PFSK-1 (cell line): ENCODE measurements around the gene TMPRSS9.

Experiments
- FOXP2 ChIP-seq: optimal IDR thresholded peaks from 2 replicates; pipeline ENCODE3; 2011; ENCODE audit warnings: borderline replicate concordance, control low read depth, inconsistent platforms; ENCODE audit not compliant: insufficient read depth; ENCODE audit errors: extremely low read length, extremely low read depth
- POLR2AphosphoS5 ChIP-seq: IDR thresholded peaks from 2 replicates; pipeline ENCODE4 v1.6.1; 2012; ENCODE audit warnings: low read depth, mild to moderate bottlenecking, control low read depth, low read length, moderate library complexity
- SIN3A ChIP-seq: IDR thresholded peaks from 2 replicates; pipeline ENCODE4 v1.6.1; 2012; ENCODE audit warnings: mild to moderate bottlenecking, low read length, moderate library complexity, borderline replicate concordance; ENCODE audit not compliant: insufficient read depth
- TAF1 ChIP-seq: IDR thresholded peaks from 2 replicates; pipeline ENCODE4 v1.6.1; 2012; ENCODE audit warnings: low read length, control low read depth, borderline replicate concordance; ENCODE audit not compliant: insufficient read depth
- TF ChIP-seq, protein P1 (sequence below), 2 experiments: IDR thresholded peaks; 2 replicates each; pipeline versions ENCODE4 v1.6.1 to v1.8.0; 2011 to 2012; ENCODE audit warnings: low read depth in 2 of 2, low read length in 2 of 2, control low read depth in 1 of 2, inconsistent platforms in 1 of 2, mild to moderate bottlenecking in 1 of 2, moderate library complexity in 1 of 2; ENCODE audit not compliant: insufficient read depth in 1 of 2

Gene TMPRSS9

DNA sequence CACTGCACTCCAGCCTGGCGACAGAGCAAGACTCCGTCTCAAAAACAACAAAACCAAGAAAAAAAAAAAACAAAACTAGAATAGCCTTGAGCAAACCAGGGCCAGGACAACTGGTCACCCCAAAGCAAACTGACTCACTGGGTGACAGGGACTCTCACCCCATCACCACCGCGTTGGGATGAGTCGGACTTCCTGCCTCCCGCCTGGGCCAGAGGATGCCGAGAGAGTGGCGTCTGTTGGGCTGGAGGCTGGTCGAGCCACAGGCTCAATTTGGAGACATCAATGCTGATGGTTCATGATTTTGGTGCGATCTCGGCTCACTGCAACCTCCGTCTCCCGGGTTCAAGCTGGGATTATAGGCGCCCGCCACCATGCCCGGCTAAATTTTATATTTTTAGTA lies 11.6 kb downstream of the TMPRSS9 start:
- TF ChIP-seq, protein P1, sequence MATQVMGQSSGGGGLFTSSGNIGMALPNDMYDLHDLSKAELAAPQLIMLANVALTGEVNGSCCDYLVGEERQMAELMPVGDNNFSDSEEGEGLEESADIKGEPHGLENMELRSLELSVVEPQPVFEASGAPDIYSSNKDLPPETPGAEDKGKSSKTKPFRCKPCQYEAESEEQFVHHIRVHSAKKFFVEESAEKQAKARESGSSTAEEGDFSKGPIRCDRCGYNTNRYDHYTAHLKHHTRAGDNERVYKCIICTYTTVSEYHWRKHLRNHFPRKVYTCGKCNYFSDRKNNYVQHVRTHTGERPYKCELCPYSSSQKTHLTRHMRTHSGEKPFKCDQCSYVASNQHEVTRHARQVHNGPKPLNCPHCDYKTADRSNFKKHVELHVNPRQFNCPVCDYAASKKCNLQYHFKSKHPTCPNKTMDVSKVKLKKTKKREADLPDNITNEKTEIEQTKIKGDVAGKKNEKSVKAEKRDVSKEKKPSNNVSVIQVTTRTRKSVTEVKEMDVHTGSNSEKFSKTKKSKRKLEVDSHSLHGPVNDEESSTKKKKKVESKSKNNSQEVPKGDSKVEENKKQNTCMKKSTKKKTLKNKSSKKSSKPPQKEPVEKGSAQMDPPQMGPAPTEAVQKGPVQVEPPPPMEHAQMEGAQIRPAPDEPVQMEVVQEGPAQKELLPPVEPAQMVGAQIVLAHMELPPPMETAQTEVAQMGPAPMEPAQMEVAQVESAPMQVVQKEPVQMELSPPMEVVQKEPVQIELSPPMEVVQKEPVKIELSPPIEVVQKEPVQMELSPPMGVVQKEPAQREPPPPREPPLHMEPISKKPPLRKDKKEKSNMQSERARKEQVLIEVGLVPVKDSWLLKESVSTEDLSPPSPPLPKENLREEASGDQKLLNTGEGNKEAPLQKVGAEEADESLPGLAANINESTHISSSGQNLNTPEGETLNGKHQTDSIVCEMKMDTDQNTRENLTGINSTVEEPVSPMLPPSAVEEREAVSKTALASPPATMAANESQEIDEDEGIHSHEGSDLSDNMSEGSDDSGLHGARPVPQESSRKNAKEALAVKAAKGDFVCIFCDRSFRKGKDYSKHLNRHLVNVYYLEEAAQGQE (IDR thresholded peaks at IDR 0.05; ENCODE audit: insufficient read depth in 1 of 2, low read depth in 2 of 2, low read length in 2 of 2): no peak
- no peak for TF ChIP-seq SIN3A
- no peak for TF ChIP-seq TAF1
- no peak for TF ChIP-seq POLR2AphosphoS5
- TF ChIP-seq FOXP2: no peak

DNA sequence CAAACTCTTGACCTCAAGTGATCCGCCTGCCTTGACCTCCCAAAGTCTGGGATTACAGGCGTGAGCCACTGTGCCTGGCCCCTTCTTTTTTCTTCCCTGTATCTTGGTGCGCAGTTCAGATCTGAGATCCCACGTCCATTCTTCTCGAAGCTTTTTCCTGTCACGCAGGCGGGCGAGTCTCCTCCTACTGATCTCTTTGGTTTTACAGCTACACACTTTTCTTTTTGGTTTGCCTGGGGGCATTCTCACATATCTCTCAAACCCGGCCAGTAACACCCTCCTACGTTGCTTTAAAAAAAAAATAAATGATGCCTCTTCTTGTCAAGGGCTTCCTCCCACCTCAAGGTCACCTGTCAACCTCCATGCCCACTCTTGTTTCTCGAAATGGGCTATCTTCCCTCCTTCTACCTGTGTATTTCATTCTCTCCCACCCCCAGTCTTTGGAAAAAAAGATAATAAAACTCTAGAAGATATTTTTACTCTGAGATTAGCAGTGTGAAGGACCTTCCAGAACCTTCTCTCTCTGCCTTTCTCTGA lies 12.1 kb downstream of the TMPRSS9 start:
- TF ChIP-seq POLR2AphosphoS5: no peak
- TF ChIP-seq FOXP2: no peak
- TF ChIP-seq, protein P1 (IDR thresholded peaks at IDR 0.05; ENCODE audit: insufficient read depth in 1 of 2, low read depth in 2 of 2, low read length in 2 of 2): no peak
- no peak for TF ChIP-seq TAF1
- TF ChIP-seq SIN3A: no peak

DNA sequence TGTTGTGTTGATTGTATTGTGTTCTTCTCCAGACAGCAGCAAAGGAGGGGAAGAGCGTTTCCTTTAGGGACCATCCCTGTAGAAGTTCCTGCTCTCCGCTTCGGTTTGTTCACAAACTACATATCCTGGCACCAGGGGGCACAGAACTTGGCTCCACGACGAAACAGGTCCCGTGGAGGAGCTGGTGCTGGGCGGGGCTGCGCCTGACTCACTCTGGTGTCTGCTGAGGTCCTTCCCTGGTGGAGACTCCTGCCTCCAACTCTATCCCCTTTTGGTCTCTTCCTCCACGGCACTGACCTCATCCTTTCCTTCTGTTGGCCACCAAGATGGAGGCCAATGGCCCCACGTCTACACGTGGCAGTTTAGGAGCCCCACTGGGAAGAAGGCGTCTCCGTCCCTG lies 14.7 kb downstream of the TMPRSS9 start:
- TF ChIP-seq SIN3A (no peak), TAF1 (no peak), FOXP2 (no peak), POLR2AphosphoS5 (no peak)
- TF ChIP-seq, protein P1 (IDR thresholded peaks at IDR 0.05; ENCODE audit: insufficient read depth in 1 of 2, low read depth in 2 of 2, low read length in 2 of 2): no peak

DNA sequence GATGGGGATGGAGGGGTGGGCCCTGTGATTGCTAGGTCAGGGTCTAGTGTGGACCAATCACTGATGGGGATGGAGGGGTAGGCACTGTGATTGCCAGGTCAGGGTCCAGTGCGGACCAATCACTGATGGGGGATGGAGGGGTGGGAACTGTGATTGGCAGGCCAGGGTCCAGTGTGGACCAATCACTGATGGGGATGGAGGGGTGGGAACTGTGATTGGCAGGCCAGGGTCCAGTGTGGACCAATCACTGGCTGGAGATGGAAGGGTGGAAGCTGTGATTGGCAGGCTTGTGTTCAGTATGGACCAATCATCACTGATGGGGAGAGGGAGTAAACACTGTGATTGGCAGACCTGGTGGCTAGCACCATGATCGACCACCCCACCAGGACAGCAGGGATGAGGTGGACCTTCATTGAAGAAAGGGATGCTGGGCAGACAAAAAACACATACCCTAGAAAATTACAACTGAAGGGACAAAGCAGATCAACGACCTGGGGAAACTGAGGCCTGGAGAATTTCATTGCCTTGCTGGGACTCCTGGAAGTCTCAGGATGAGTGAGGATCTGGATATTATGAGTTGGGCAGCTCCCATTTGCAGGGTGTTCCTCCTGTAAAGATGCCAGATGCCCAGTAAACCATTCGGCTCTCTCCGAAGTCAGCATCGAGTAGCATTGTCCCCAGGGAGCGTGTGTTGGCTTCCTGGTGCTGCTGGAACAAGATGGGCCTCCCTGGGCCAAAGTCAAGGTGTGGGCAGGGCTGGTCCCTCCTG lies 15.5 kb downstream of the TMPRSS9 start:
- TF ChIP-seq SIN3A: no peak
- TF ChIP-seq, protein P1 (IDR thresholded peaks at IDR 0.05; ENCODE audit: insufficient read depth in 1 of 2, low read depth in 2 of 2, low read length in 2 of 2): no peak
